Frontal cortex (tissue), 4 donors: ENCODE data around the gene MAP1LC3A. TPM values are rescaled to one million over a fixed set of nuclear protein-coding genes. Genes with fewer than 3 reads are reported as not detected.
"Not testable (repeated sequence)": the region's sequence is repeated elsewhere in the genome, so short reads cannot be mapped to it uniquely, and the experiment has no call there.

Experiments used
- DNase-seq, 2 donors: peaks; one replicate each; pipeline ENCODE4 v3.0.0; 2012; ENCODE audit warnings: low spot score in 2 of 2
- FAIRE-seq: peaks from 2 replicates; lab custom pipeline; 2012; peaks lifted over from hg19 to GRCh38; lab: Jason Lieb, UNC
- total RNA-seq: library from RNA; depleted of rRNA; stranded (reverse); fragments of >200 nt; gene quantifications from one replicate; pipeline ENCODE4 v1.2.3, GENCODE V29; 2014
- donor health status: control.
- donor health status: control.
- donor health status: control.

The MAP1LC3A gene
- total RNA-seq = 43.2 TPM

GRCh38 chr20:34558320-34559218, at the start of gene MAP1LC3A:
Gene MAP1LC3A (plus strand): TSS chr20:34558718. CDS start chr20:34558869, 151 bp downstream.
- DNase-seq (peak; percentile 97 to 99), FAIRE-seq (no peak)

- DNase-seq = no peak
- no peak for FAIRE-seq
Measured at GRCh38 chr20:34510575-34510974, 47.9 kb upstream of the MAP1LC3A start.

- FAIRE-seq (no peak), DNase-seq (no peak)
Measured at GRCh38 chr20:34511891-34512265, 46.6 kb upstream of the MAP1LC3A start.

- DNase-seq (no peak), FAIRE-seq (no peak)
Measured at GRCh38 chr20:34512266-34512954, 46.1 kb upstream of the MAP1LC3A start.

- DNase-seq (no peak), FAIRE-seq (no peak)
Measured at GRCh38 chr20:34512955-34513419, 45.5 kb upstream of the MAP1LC3A start.

GRCh38 chr20:34514034-34514433, 44.5 kb upstream of the MAP1LC3A start:
- not testable (repeated sequence) for DNase-seq, FAIRE-seq

- DNase-seq = no peak
- no peak for FAIRE-seq
Measured at GRCh38 chr20:34514897-34515483, 43.5 kb upstream of the MAP1LC3A start.

GRCh38 chr20:34515484-34516246, 42.9 kb upstream of the MAP1LC3A start:
- DNase-seq (peak in 1 of 2 donors; percentile 35), FAIRE-seq (no peak)

- DNase-seq (peak; percentile 76 to 82), FAIRE-seq (no peak)
Measured at GRCh38 chr20:34516247-34517113, 42.0 kb upstream of the MAP1LC3A start, which contains the start of gene DYNLRB1. Gene DYNLRB1 (plus strand): TSS chr20:34516422. CDS start chr20:34516459, 37 bp downstream.

GRCh38 chr20:34517114-34517505, 41.4 kb upstream of the MAP1LC3A start:
- FAIRE-seq = peak; percentile 37
- DNase-seq = no peak

- not testable (repeated sequence) for FAIRE-seq, DNase-seq
Measured at GRCh38 chr20:34518863-34519262, 39.7 kb upstream of the MAP1LC3A start.

- FAIRE-seq, DNase-seq: not testable (repeated sequence)
Measured at GRCh38 chr20:34519841-34520240, 38.7 kb upstream of the MAP1LC3A start.

GRCh38 chr20:34522969-34523871, 35.3 kb upstream of the MAP1LC3A start:
- no peak for DNase-seq
- FAIRE-seq = no peak

- FAIRE-seq (no peak), DNase-seq (no peak)
Measured at GRCh38 chr20:34524426-34524825, 34.1 kb upstream of the MAP1LC3A start.

GRCh38 chr20:34525342-34525708, 33.2 kb upstream of the MAP1LC3A start:
- FAIRE-seq (no peak), DNase-seq (no peak)

- FAIRE-seq = no peak
- peak in 1 of 2 donors; percentile 58 for DNase-seq
Measured at GRCh38 chr20:34525709-34526416, 32.7 kb upstream of the MAP1LC3A start.

- DNase-seq = no peak
- FAIRE-seq = no peak
Measured at GRCh38 chr20:34526466-34526865, 32.1 kb upstream of the MAP1LC3A start.
